PC-9 (cell line): ENCODE results near the gene KRT14. TPM values are rescaled to one million over a fixed set of nuclear protein-coding genes. Genes with fewer than 3 reads are reported as not detected.

Source experiments
- BruUV-seq: library from RNA; stranded (reverse); fragments of 400-500 nt; replicated peaks from 2 replicates; lab custom pipeline; 2021; lab: Mats Ljungman, UMichigan
- CTCF ChIA-PET: fragments of 300-600 bp; sonication (Branson Sonifier 250); formaldehyde crosslinking; loops from one replicate; lab custom pipeline; 2022; ENCODE audit warnings: antibody characterized with exemption; lab: Charles Lee
- POLR2A ChIA-PET: fragments of 300-600 bp; sonication (Branson Sonifier 250); formaldehyde crosslinking; loops from one replicate; lab custom pipeline; 2022; ENCODE audit warnings: antibody characterized with exemption; ENCODE audit not compliant: unreplicated experiment; lab: Charles Lee
- DNase-seq, 2 experiments: peaks; one replicate each; pipeline versions ENCODE4 v3.0.0 to v3.0.0-alpha.2; 2015 to 2022; ENCODE audit warnings: mixed read lengths in 1 of 2
- H2AFZ ChIP-seq: fragments of 200-600 bp; sonication (generic); 2 replicates; pipeline ENCODE4 v1.8.1; 2017; ENCODE audit warnings: antibody characterized with exemption
- H3F3A ChIP-seq: fragments of 200-600 bp; sonication (generic); 2 replicates; pipeline ENCODE4 v1.8.1; 2017; ENCODE audit warnings: antibody characterized with exemption, mild to moderate bottlenecking, low read depth; ENCODE audit not compliant: insufficient read depth
- H3K27ac ChIP-seq: fragments of 200-600 bp; sonication (generic); 2 replicates; pipeline ENCODE4 v1.6.1; 2016; ENCODE audit warnings: mixed run types
- H3K27me3 ChIP-seq: fragments of 200-600 bp; sonication (generic); 2 replicates; pipeline ENCODE4 v1.6.1; 2016; ENCODE audit warnings: low read depth, mixed run types; ENCODE audit not compliant: insufficient read depth
- H3K36me3 ChIP-seq: fragments of 200-600 bp; sonication (generic); 2 replicates; pipeline ENCODE4 v1.6.1; 2016; ENCODE audit warnings: low read depth, mixed run types
- H3K4me1 ChIP-seq: fragments of 200-600 bp; sonication (generic); replicated peaks from 2 replicates; pipeline ENCODE4 v1.6.1; 2016; ENCODE audit warnings: mixed run types; ENCODE audit not compliant: insufficient read depth
- H3K4me2 ChIP-seq: fragments of 200-600 bp; sonication (generic); 2 replicates; pipeline ENCODE4 v1.6.1; 2017; ENCODE audit warnings: mixed run types
- H3K4me3 ChIP-seq: fragments of 200-600 bp; sonication (generic); 2 replicates; pipeline ENCODE4 v1.6.1; 2016; ENCODE audit warnings: mixed run types
- H3K79me2 ChIP-seq: fragments of 200-600 bp; sonication (generic); 2 replicates; pipeline ENCODE4 v1.6.1; 2017; ENCODE audit warnings: low read depth, mixed run types
- H3K9me2 ChIP-seq: fragments of 200-600 bp; sonication (generic); 2 replicates; pipeline ENCODE4 v1.8.1; 2017; ENCODE audit warnings: mild to moderate bottlenecking; ENCODE audit not compliant: insufficient read depth
- H3K9me3 ChIP-seq: fragments of 200-600 bp; sonication (generic); 2 replicates; pipeline ENCODE4 v1.8.1; 2016; ENCODE audit warnings: low read depth; ENCODE audit not compliant: insufficient read depth
- H4K20me1 ChIP-seq: fragments of 200-600 bp; sonication (generic); 2 replicates; pipeline ENCODE4 v1.8.1; 2017; ENCODE audit not compliant: insufficient read depth
- EZH2 ChIP-seq: fragments of 200-600 bp; sonication (generic); IDR thresholded peaks from 2 replicates; pipeline ENCODE4 v1.8.0; 2017; ENCODE audit warnings: antibody characterized with exemption, low read depth
- intact Hi-C: fragments of 100-400 bp; cut with micrococcal nuclease; formaldehyde crosslinking; loops from one replicate; pipeline ENCODE4 v1.10.0; 2022; ENCODE audit not compliant: unreplicated experiment
- total RNA-seq: library from RNA; stranded (reverse); gene quantifications from 2 replicates; pipeline ENCODE4 v1.2.3, GENCODE V29; 2021
- TF ChIP-seq, protein P1 (sequence below): fragments of 200-600 bp; sonication (generic); conservative IDR thresholded peaks from 2 replicates; pipeline ENCODE4 v1.6.1; 2017; ENCODE audit warnings: mixed run types, antibody characterized with exemption, mild to moderate bottlenecking, moderate library complexity

KRT14 gene
- total RNA-seq, 1 experiment from 2014 or later = 2.2 TPM

- Histone ChIP-seq H3F3A (peaks cover 70% of the 10 kb centered on the region), H3K9me3 (no peaks in the 10 kb centered on the region), H3K4me1 (peaks cover 96% of the 10 kb centered on the region), H4K20me1 (no peaks in the 10 kb centered on the region), H3K36me3 (no peaks in the 10 kb centered on the region), H3K27ac (peak overlapping the region; percentile 80), H3K27me3 (no peaks in the 10 kb centered on the region), H3K9me2 (no peaks in the 10 kb centered on the region), H2AFZ (no peak overlapping the region), H3K4me3 (no peak overlapping the region), H3K4me2 (peak overlapping the region; percentile 75), H3K79me2 (peaks cover 7% of the 10 kb centered on the region; the same call in 1 of the 2 replicates)
- intact Hi-C loops = no loop called here
- peak in 1 of 2 experiments; percentile 56 for DNase-seq
- no peak for TF ChIP-seq EZH2
- TF ChIP-seq, protein P1, sequence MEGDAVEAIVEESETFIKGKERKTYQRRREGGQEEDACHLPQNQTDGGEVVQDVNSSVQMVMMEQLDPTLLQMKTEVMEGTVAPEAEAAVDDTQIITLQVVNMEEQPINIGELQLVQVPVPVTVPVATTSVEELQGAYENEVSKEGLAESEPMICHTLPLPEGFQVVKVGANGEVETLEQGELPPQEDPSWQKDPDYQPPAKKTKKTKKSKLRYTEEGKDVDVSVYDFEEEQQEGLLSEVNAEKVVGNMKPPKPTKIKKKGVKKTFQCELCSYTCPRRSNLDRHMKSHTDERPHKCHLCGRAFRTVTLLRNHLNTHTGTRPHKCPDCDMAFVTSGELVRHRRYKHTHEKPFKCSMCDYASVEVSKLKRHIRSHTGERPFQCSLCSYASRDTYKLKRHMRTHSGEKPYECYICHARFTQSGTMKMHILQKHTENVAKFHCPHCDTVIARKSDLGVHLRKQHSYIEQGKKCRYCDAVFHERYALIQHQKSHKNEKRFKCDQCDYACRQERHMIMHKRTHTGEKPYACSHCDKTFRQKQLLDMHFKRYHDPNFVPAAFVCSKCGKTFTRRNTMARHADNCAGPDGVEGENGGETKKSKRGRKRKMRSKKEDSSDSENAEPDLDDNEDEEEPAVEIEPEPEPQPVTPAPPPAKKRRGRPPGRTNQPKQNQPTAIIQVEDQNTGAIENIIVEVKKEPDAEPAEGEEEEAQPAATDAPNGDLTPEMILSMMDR = no peak; the same call in 1 of the 2 replicates
- ChIA-PET POLR2A (interaction anchor here (0.5 to 0.6 kb wide), 2 partner anchors 431 to 626 kb away, joined by 3 to 4 read pairs; partner anchors contain the start of gene CNP), CTCF (interaction anchor here (0.6 to 1.9 kb wide), 2 partner anchors 14 to 633 kb away, joined by 4 to 6 read pairs; no protein-coding TSS in a partner anchor)
- BruUV-seq = no TSS peak
These were observed 51.7 kb downstream of the KRT14 start for GRCh38 chr17:41534899-41535546.

GRCh38 chr17:41533613-41534012 lies 53.1 kb downstream of the KRT14 start:
- BruUV-seq = no TSS peak
- Histone ChIP-seq H3K9me2 (no peaks in the 10 kb centered on the region), H3K4me3 (no peak overlapping the region), H3K27me3 (no peaks in the 10 kb centered on the region), H3K4me1 (peaks cover 96% of the 10 kb centered on the region), H3K79me2 (peaks cover 11% of the 10 kb centered on the region), H2AFZ (no peak overlapping the region), H3K4me2 (no peak overlapping the region), H3K9me3 (no peaks in the 10 kb centered on the region), H3F3A (peaks cover 72% of the 10 kb centered on the region), H4K20me1 (no peaks in the 10 kb centered on the region), H3K27ac (no peak overlapping the region), H3K36me3 (no peaks in the 10 kb centered on the region)
- CTCF ChIA-PET = interaction anchor here (0.6 kb wide), 1 partner anchor 611 kb away, joined by 3 read pairs; no protein-coding TSS in a partner anchor
- intact Hi-C loops = no loop called here
- no peak for TF ChIP-seq EZH2
- TF ChIP-seq, protein P1 = no peak
- POLR2A ChIA-PET = interaction anchor here (0.6 to 0.7 kb wide), 4 partner anchors 16 to 155 kb away, joined by 4 to 10 read pairs (median 8); partner anchors contain the start of gene EIF1
- DNase-seq = no peak

DNA sequence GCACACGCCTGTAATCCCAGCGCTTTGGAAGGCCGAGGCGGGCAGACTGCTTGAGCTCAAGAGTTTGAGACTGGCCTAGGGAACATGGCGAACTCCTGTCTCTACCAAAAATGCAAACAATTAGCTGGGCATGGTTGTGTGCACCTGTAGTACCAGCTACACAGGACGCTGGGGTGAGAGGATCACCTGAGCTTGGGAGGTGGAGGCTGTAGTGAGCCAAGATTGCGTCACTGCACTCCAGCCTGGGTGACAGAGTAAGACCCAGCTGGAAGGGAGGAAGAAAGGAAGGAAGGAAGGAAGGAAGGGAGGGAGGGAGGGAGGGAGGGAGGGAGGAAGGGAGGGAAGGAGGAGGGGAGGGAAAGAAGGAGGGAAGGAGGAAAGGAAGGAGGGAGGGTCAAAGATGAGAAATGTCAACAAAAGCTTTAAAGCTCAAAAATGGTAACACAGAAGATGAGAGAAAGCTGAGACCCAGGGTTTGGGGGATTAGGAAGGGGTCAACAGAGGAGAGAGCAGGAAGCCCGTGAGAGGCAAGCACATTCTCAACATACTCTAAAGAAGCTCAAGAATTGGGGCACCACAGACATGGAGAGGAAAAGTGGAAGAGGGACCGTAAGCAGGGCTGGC lies 53.6 kb downstream of the KRT14 start:
- ChIA-PET POLR2A (interaction anchor here (0.6 to 0.7 kb wide), 5 partner anchors 16 to 251 kb away, joined by 4 to 10 read pairs (median 5); no protein-coding TSS in a partner anchor), CTCF (interaction anchor here (0.6 kb wide), 1 partner anchor 612 kb away, joined by 3 read pairs; no protein-coding TSS in a partner anchor)
- H3K27me3 ChIP-seq = no peaks in the 10 kb centered on the region
- H3K4me3 ChIP-seq = no peak overlapping the region
- H3K4me2 ChIP-seq = peak overlapping the region; percentile 29; the same call in 1 of the 2 replicates
- no peaks in the 10 kb centered on the region for H3K9me3 ChIP-seq
- peak in 1 of 2 experiments; percentile 44 for DNase-seq
- H2AFZ ChIP-seq = no peak overlapping the region
- H3K36me3 ChIP-seq = no peaks in the 10 kb centered on the region
- no peak overlapping the region for H3K27ac ChIP-seq
- BruUV-seq = no TSS peak
- intact Hi-C loops = no loop called here
- H3K9me2 ChIP-seq = no peaks in the 10 kb centered on the region
- H3K79me2 ChIP-seq = peaks cover 14% of the 10 kb centered on the region
- TF ChIP-seq, protein P1 = no peak
- no peak for TF ChIP-seq EZH2
- H3K4me1 ChIP-seq = peaks cover 93% of the 10 kb centered on the region
- peaks cover 70% of the 10 kb centered on the region for H3F3A ChIP-seq
- no peaks in the 10 kb centered on the region for H4K20me1 ChIP-seq

Other genes starting within 250 kb of the KRT14 start
- not detected in 2 replicates for gene KRT33A, start 236.1 kb downstream of the KRT14 start, total RNA-seq
- gene KRT33B, start 217.1 kb downstream of the KRT14 start, total RNA-seq = not detected in 2 replicates
- gene KRT34, start 204.6 kb downstream of the KRT14 start, total RNA-seq = 0.45 and 1.4 TPM in 2 replicates
- not detected in 2 replicates for gene KRT31, start 189.3 kb downstream of the KRT14 start, total RNA-seq
- gene KRT37, start 162.3 kb downstream of the KRT14 start, total RNA-seq = not detected in 2 replicates
- gene KRT38, start 145.9 kb downstream of the KRT14 start, total RNA-seq = not detected in 2 replicates
- gene KRT32, start 119.5 kb downstream of the KRT14 start, total RNA-seq = not detected in 2 replicates
- gene KRT35, start 105.7 kb downstream of the KRT14 start, total RNA-seq = not detected in 2 replicates
- gene KRT36, start 97.0 kb downstream of the KRT14 start, total RNA-seq = not detected in 2 replicates
- gene KRT13, start 81.3 kb downstream of the KRT14 start, total RNA-seq = 606 and 1,548 TPM in 2 replicates
- gene KRT15, start 68.0 kb downstream of the KRT14 start, total RNA-seq = 41.9 and 49.9 TPM in 2 replicates
- 1,811 and 2,277 TPM in 2 replicates for gene KRT19, start 58.6 kb downstream of the KRT14 start, total RNA-seq
- gene KRT9, start 14.8 kb downstream of the KRT14 start, total RNA-seq = 0.55 and 0.73 TPM in 2 replicates
- gene KRT16, start 25.9 kb upstream of the KRT14 start, total RNA-seq = 41.7 and 53.5 TPM in 2 replicates
- 29.0 and 80.8 TPM in 2 replicates for gene KRT17, start 37.7 kb upstream of the KRT14 start, total RNA-seq
- gene EIF1, start 102.0 kb upstream of the KRT14 start, total RNA-seq = 775 and 874 TPM in 2 replicates
- 0.87 TPM in 1 of 2 replicates, not detected in the other for gene GAST, start 125.4 kb upstream of the KRT14 start, total RNA-seq
- gene HAP1, start 147.7 kb upstream of the KRT14 start, total RNA-seq = 1.1 and 2.2 TPM in 2 replicates
- 259 TPM in 2 replicates for gene JUP, start 199.8 kb upstream of the KRT14 start, total RNA-seq
- 26.8 and 34.0 TPM in 2 replicates for gene P3H4, start 225.1 kb upstream of the KRT14 start, total RNA-seq
- 143 and 164 TPM in 2 replicates for gene FKBP10, start 226.1 kb upstream of the KRT14 start, total RNA-seq
- 48.8 and 51.1 TPM in 2 replicates for gene NT5C3B, start 249.3 kb upstream of the KRT14 start, total RNA-seq